H1 (cell line): ENCODE measurements around the gene COX10. TPM values are rescaled to one million over a fixed set of nuclear protein-coding genes. Genes with fewer than 3 reads are reported as not detected.

Experiments
- CTCF ChIA-PET: fragments of 300-600 bp; sonication (Branson Sonifier 250); formaldehyde crosslinking; loops from one replicate; lab custom pipeline; 2021; ENCODE audit not compliant: partially characterized antibody; lab: Charles Lee
- POLR2A ChIA-PET: fragments of 300-600 bp; sonication (Branson Sonifier 250); formaldehyde crosslinking; loops from one replicate; lab custom pipeline; 2021; ENCODE audit warnings: inconsistent platforms; ENCODE audit not compliant: partially characterized antibody; lab: Charles Lee
- DNase-seq, 2 experiments: peaks; one replicate each; pipeline versions ENCODE4 v3.0.0 to v3.0.0-alpha.2; 2010 to 2022; ENCODE audit warnings: low spot score in 2 of 2, low read depth in 1 of 2, mixed read lengths in 1 of 2
- FAIRE-seq: peaks from 2 replicates; lab custom pipeline; 2011; peaks lifted over from hg19 to GRCh38; lab: Jason Lieb, UNC
- H2AFZ ChIP-seq: 2 replicates; pipeline ENCODE4 v1.8.1; 2012; ENCODE audit warnings: low read length, inconsistent platforms
- H2AK5ac ChIP-seq: 2 replicates; pipeline ENCODE4 v1.6.1; 2013; ENCODE audit warnings: low read depth, low read length
- H2BK120ac ChIP-seq: replicated peaks from 2 replicates; pipeline ENCODE3; 2013; ENCODE audit warnings: low read depth, low read length, inconsistent platforms
- H2BK12ac ChIP-seq: 2 replicates; pipeline ENCODE4 v1.6.1; 2013; ENCODE audit warnings: low read depth, low read length
- H2BK15ac ChIP-seq: 2 replicates; pipeline ENCODE4 v1.6.1; 2013; ENCODE audit warnings: low read length
- H2BK20ac ChIP-seq: 2 replicates; pipeline ENCODE4 v1.6.1; 2013; ENCODE audit warnings: low read length
- H2BK5ac ChIP-seq: 2 replicates; pipeline ENCODE4 v1.6.1; 2013; ENCODE audit warnings: low read depth, low read length
- H3K14ac ChIP-seq: 2 replicates; pipeline ENCODE4 v1.6.1; 2013; ENCODE audit warnings: inconsistent platforms; ENCODE audit not compliant: insufficient read length
- H3K18ac ChIP-seq: 2 replicates; pipeline ENCODE4 v1.6.1; 2013; ENCODE audit warnings: low read length; ENCODE audit errors: extremely low read depth
- H3K23ac ChIP-seq: 2 replicates; pipeline ENCODE4 v1.6.1; 2013; ENCODE audit warnings: inconsistent platforms; ENCODE audit not compliant: insufficient read length
- H3K23me2 ChIP-seq: 2 replicates; pipeline ENCODE4 v1.6.1; 2013; ENCODE audit warnings: low read depth, low read length
- H3K27ac ChIP-seq: 2 replicates; pipeline ENCODE4 v1.6.1; 2011; ENCODE audit warnings: low read depth, low read length, inconsistent platforms
- H3K27me3 ChIP-seq, 4 experiments: replicated peaks in 1 of 4; 1 replicate in 1 of 4; 2 replicates in 3 of 4; pipeline versions ENCODE4 v1.6.1 to v1.8.1; 2011 to 2013; ENCODE audit warnings: low read length in 3 of 4, mild to moderate bottlenecking in 3 of 4, inconsistent platforms in 2 of 4, mixed read lengths in 2 of 4, moderate library complexity in 1 of 4; ENCODE audit not compliant: control insufficient read depth in 3 of 4, insufficient read depth in 3 of 4; ENCODE audit errors: extremely low read depth in 1 of 4
- H3K36me3 ChIP-seq, 4 experiments: 2 replicates each; pipeline versions ENCODE4 v1.6.1 to v1.8.1; 2011 to 2013; ENCODE audit warnings: mild to moderate bottlenecking in 4 of 4, low read length in 3 of 4, moderate library complexity in 2 of 4, control low read depth in 1 of 4, inconsistent platforms in 1 of 4; ENCODE audit not compliant: insufficient read depth in 4 of 4, control insufficient read depth in 2 of 4
- H3K4ac ChIP-seq: replicated peaks from 2 replicates; pipeline ENCODE3; 2013; ENCODE audit warnings: low read length, low read depth, mixed read lengths, inconsistent platforms; ENCODE audit not compliant: insufficient read length
- H3K4me1 ChIP-seq, 4 experiments: replicated peaks in 1 of 4; 1 replicate in 1 of 4; 2 replicates in 3 of 4; pipeline versions ENCODE4 v1.6.1 to v1.8.1; 2011 to 2013; ENCODE audit warnings: low read length in 3 of 4, inconsistent platforms in 2 of 4, mixed read lengths in 1 of 4; ENCODE audit not compliant: insufficient read depth in 4 of 4, control insufficient read depth in 3 of 4
- H3K4me2 ChIP-seq, 2 experiments: 2 replicates each; pipeline versions ENCODE4 v1.6.1 to v1.8.1; 2011 to 2013; ENCODE audit warnings: low read depth in 2 of 2, low read length in 2 of 2, control low read depth in 1 of 2, inconsistent platforms in 1 of 2, mild to moderate bottlenecking in 1 of 2; ENCODE audit not compliant: insufficient read depth in 1 of 2
- H3K4me3 ChIP-seq, 4 experiments: fragments of 200-600, 300-600 bp in 1 of 4; sonication (generic), shearing (Covaris generic), sonication (Bioruptor Twin) in 1 of 4; 2 replicates each; pipeline versions ENCODE4 v1.5.1 to v1.8.1; 2011 to 2016; ENCODE audit warnings: low read length in 4 of 4, low read depth in 3 of 4, control low read depth in 2 of 4, inconsistent platforms in 2 of 4, mild to moderate bottlenecking in 2 of 4, mixed read lengths in 1 of 4, moderate library complexity in 1 of 4; ENCODE audit not compliant: insufficient read depth in 2 of 4; ENCODE audit errors: extremely low read depth in 1 of 4
- H3K56ac ChIP-seq: replicated peaks from 2 replicates; pipeline ENCODE3; 2013; ENCODE audit warnings: low read depth, mild to moderate bottlenecking, mixed read lengths, low read length, inconsistent platforms; ENCODE audit not compliant: insufficient read length
- H3K79me1 ChIP-seq: 2 replicates; pipeline ENCODE4 v1.6.1; 2013; ENCODE audit warnings: low read depth, low read length, control low read depth
- H3K79me2 ChIP-seq, 2 experiments: 2 replicates each; pipeline versions ENCODE4 v1.6.1 to v1.8.1; 2012 to 2013; ENCODE audit warnings: low read length in 2 of 2, mild to moderate bottlenecking in 2 of 2, inconsistent platforms in 1 of 2; ENCODE audit not compliant: insufficient read depth in 2 of 2, control insufficient read depth in 1 of 2
- H3K9ac ChIP-seq, 4 experiments: replicated peaks in 1 of 4; 1 replicate in 1 of 4; 2 replicates in 3 of 4; pipeline versions ENCODE4 v1.6.1 to v1.8.1; 2011 to 2013; ENCODE audit warnings: low read depth in 3 of 4, low read length in 3 of 4, control low read depth in 2 of 4, mild to moderate bottlenecking in 2 of 4, moderate library complexity in 2 of 4, inconsistent platforms in 1 of 4; ENCODE audit errors: extremely low read depth in 1 of 4
- H3K9me3 ChIP-seq, 2 experiments: 2 replicates each; pipeline versions ENCODE4 v1.6.1 to v1.8.1; 2012 to 2013; ENCODE audit warnings: mild to moderate bottlenecking in 2 of 2, moderate library complexity in 2 of 2, control low read depth in 1 of 2, inconsistent platforms in 1 of 2, low read depth in 1 of 2, low read length in 1 of 2, mixed read lengths in 1 of 2; ENCODE audit not compliant: insufficient read depth in 2 of 2
- H4K20me1 ChIP-seq, 2 experiments: replicated peaks in 1 of 2; 2 replicates each; pipeline versions ENCODE3 to v1.8.1; 2011 to 2013; ENCODE audit warnings: inconsistent platforms in 2 of 2, low read length in 2 of 2, mild to moderate bottlenecking in 1 of 2; ENCODE audit not compliant: insufficient read depth in 2 of 2, control insufficient read depth in 1 of 2
- H4K5ac ChIP-seq: 2 replicates; pipeline ENCODE4 v1.6.1; 2013; ENCODE audit warnings: low read length, low read depth, mixed read lengths, inconsistent platforms; ENCODE audit not compliant: insufficient read length
- H4K8ac ChIP-seq: 2 replicates; pipeline ENCODE4 v1.8.0; 2013; ENCODE audit warnings: mild to moderate bottlenecking, moderate library complexity, low read length, inconsistent platforms; ENCODE audit not compliant: insufficient read depth; ENCODE audit errors: extremely low read depth
- H4K91ac ChIP-seq: replicated peaks from 2 replicates; pipeline ENCODE3; 2013; ENCODE audit warnings: low read length, mixed read lengths, inconsistent platforms; ENCODE audit not compliant: insufficient read length
- CBX5 ChIP-seq: fragments of 300-800, 300-1000 bp; sonication (generic); IDR thresholded peaks from 2 replicates; pipeline ENCODE4 v1.7.1; 2016; ENCODE audit warnings: antibody characterized with exemption, low read length, low read depth
- GTF2F1 ChIP-seq: IDR thresholded peaks from 2 replicates; pipeline ENCODE4 v1.6.1; 2012; ENCODE audit warnings: low read depth, low read length, improper control_type of control experiment, borderline replicate concordance
- POLR2A ChIP-seq, 2 experiments: IDR thresholded peaks; 1 replicate in 1 of 2; 2 replicates in 1 of 2; pipeline ENCODE4 v1.6.1; 2011; ENCODE audit warnings: low read depth in 2 of 2, low read length in 2 of 2, mild to moderate bottlenecking in 2 of 2; ENCODE audit errors: control extremely low read depth in 1 of 2
- SAP30 ChIP-seq: fragments of 300-600 bp; sonication (generic); IDR thresholded peaks from 2 replicates; pipeline ENCODE4 v1.7.1; 2012; ENCODE audit warnings: low read length, moderate library complexity, mild to moderate bottlenecking, inconsistent platforms; ENCODE audit not compliant: insufficient read depth, insufficient replicate concordance
- SIX5 ChIP-seq: IDR thresholded peaks from 2 replicates; pipeline ENCODE4 v1.6.1; 2011; ENCODE audit warnings: mild to moderate bottlenecking, low read depth, low read length
- SP2 ChIP-seq: IDR thresholded peaks from 2 replicates; pipeline ENCODE4 v1.6.1; 2012; ENCODE audit warnings: mild to moderate bottlenecking, low read length, inconsistent platforms
- SRF ChIP-seq: IDR thresholded peaks from 2 replicates; pipeline ENCODE4 v1.6.1; 2011; ENCODE audit warnings: mild to moderate bottlenecking, low read depth, low read length, moderate library complexity
- TBP ChIP-seq: IDR thresholded peaks from 2 replicates; pipeline ENCODE4 v1.6.1; 2011; ENCODE audit warnings: low read depth, low read length, improper control_type of control experiment
- USF2 ChIP-seq: IDR thresholded peaks from 2 replicates; pipeline ENCODE4 v1.6.1; 2011; ENCODE audit warnings: low read length, improper control_type of control experiment
- WGBS, 2 experiments: shearing (Covaris generic) in 1 of 2; methylation state at CpG; one replicate each; pipeline versions ENCODE4 v1.1.6 to v1.1.7; 2013 to 2015; ENCODE audit warnings: low lambda C conversion rate in 2 of 2, mixed read lengths in 2 of 2, inconsistent platforms in 1 of 2, low coverage in 1 of 2, missing lambda C conversion rate in 1 of 2; ENCODE audit not compliant: insufficient replicate concordance in 2 of 2, insufficient coverage in 1 of 2, insufficient read length in 1 of 2; ENCODE audit errors: extremely low coverage in 1 of 2, missing lambda C conversion rate in 1 of 2; 5-methylcytosine and 5-hydroxymethylcytosine counted together
- polyA plus RNA-seq, 7 experiments: library from polyadenylated mRNA; depleted of rRNA in 3 of 7; stranded (reverse) in 5 of 7; unstranded in 2 of 7; fragments of >200 nt in 5 of 7; fragments of 200-250 nt in 2 of 7; gene quantifications; 1 replicate in 5 of 7; 2 replicates in 1 of 7; 4 replicates in 1 of 7; pipeline versions ENCODE4 v1.2.1 to v1.2.3, GENCODE V29; 2011 to 2013; ENCODE audit warnings: missing spikeins in 2 of 7, mixed read lengths in 2 of 7
- total RNA-seq: library from RNA; stranded (reverse); fragmentation: NEBNext Ultra II Directional; extraction: Animal tissue kit (Norgen Biotek cat#: 25700); gene quantifications from 2 replicates; pipeline ENCODE4 v1.2.1, GENCODE V29; 2021

COX10 gene
- total and polyA plus RNA-seq, 2 of the 8 experiments (the other 6 are each of a cell fraction or from before 2014, with no cell fraction given): 18.0 to 23.0 TPM

GRCh38 chr17:14037453-14037852, 31.9 kb upstream of the COX10 start:
- FAIRE-seq: no peak
- Histone ChIP-seq H2BK12ac (no peak overlapping the region), H3K79me1 (no peaks in the 10 kb centered on the region), H2AK5ac (no peak overlapping the region), H4K8ac (no peak overlapping the region), H2BK20ac (no peak overlapping the region), H3K9me3 (no peaks in the 10 kb centered on the region), H4K20me1 (no peaks in the 10 kb centered on the region), H3K4ac (no peak overlapping the region), H3K4me3 (no peak overlapping the region), H3K27me3 (no peaks in the 10 kb centered on the region), H4K5ac (no peak overlapping the region), H3K4me1 (no peaks in the 10 kb centered on the region), H3K9ac (no peak overlapping the region), H3K4me2 (no peak overlapping the region), H2BK15ac (no peak overlapping the region), H3K27ac (no peak overlapping the region), H3K14ac (no peak overlapping the region), H3K18ac (no peak overlapping the region), H2BK5ac (no peak overlapping the region), H3K23ac (no peak overlapping the region), H3K79me2 (no peaks in the 10 kb centered on the region)
- ChIA-PET CTCF (interaction anchor here (0.6 to 1.6 kb wide), 3 partner anchors 8 to 11 kb away, joined by 3 to 9 read pairs (median 3); no protein-coding TSS in a partner anchor), POLR2A (no interaction called here)
- WGBS, 2 experiments: 85% methylated on average over 1 of the region's 1 CpG; no CpG with 5 or more reads in 1 of the 2 experiments
- no peak for DNase-seq
- TF ChIP-seq POLR2A (IDR thresholded peaks at IDR 0.05; ENCODE audit: control extremely low read depth in 1 of 2, low read depth in 2 of 2, low read length in 2 of 2) (no peak), SAP30 (no peak), SRF (no peak), SP2 (no peak), GTF2F1 (no peak), USF2 (no peak), SIX5 (no peak), TBP (no peak), CBX5 (no peak)
- TF ChIP-seq, all 59 proteins: peak for 0
- Histone ChIP-seq H3K36me3 (peaks cover 0 to 5% (median 1%) of the 10 kb centered on the region in 4 experiments; a peak in 3 of 8 replicates), H3K56ac (no peak overlapping the region), H4K91ac (no peak overlapping the region), H2AFZ (no peak overlapping the region), H3K23me2 (no peaks in the 10 kb centered on the region; the same call in 1 of the 2 replicates), H2BK120ac (no peak overlapping the region)
